Left lung (tissue), 10 donors: ENCODE measurements around the gene SLC2A1. TPM values are rescaled to one million over a fixed set of nuclear protein-coding genes. Genes with fewer than 3 reads are reported as not detected.

Experiments
- ATAC-seq: fragments of 200-7000 bp; cut with Tn5 transposase; one replicate; pipeline ENCODE4 v1.9.1; 2020; ENCODE audit warnings: moderate library complexity
- DNase-seq, 4 donors: peaks; one replicate each; pipeline ENCODE4 v3.0.0-alpha.2; 2013 to 2020
- H3K27ac ChIP-seq, 2 donors: fragments of 200-600 bp; sonication (generic) in 1 of 2; one replicate each; pipeline versions ENCODE4 v1.5.0 to v1.8.0; 2020 to 2021
- H3K27me3 ChIP-seq, 2 donors: fragments of 200-600 bp; sonication (generic) in 1 of 2; one replicate each; pipeline versions ENCODE4 v1.5.0 to v1.8.0; 2020 to 2021
- H3K36me3 ChIP-seq, 2 donors: fragments of 200-600 bp; sonication (generic) in 1 of 2; one replicate each; pipeline versions ENCODE4 v1.5.0 to v1.8.0; 2020 to 2021
- H3K4me1 ChIP-seq, 2 donors: fragments of 200-600 bp; one replicate each; pipeline ENCODE4 v1.8.0; 2021
- H3K4me3 ChIP-seq, 2 donors: fragments of 200-600 bp; sonication (generic) in 1 of 2; one replicate each; pipeline versions ENCODE4 v1.5.0 to v1.8.0; 2020 to 2021; ENCODE audit warnings: mild to moderate bottlenecking in 1 of 2
- H3K9me3 ChIP-seq, 2 donors: fragments of 200-600 bp; sonication (generic) in 1 of 2; one replicate each; pipeline versions ENCODE4 v1.5.0 to v1.8.0; 2020 to 2021
- intact Hi-C, 2 donors: fragments of 100-400 bp; cut with DNase I; formaldehyde crosslinking; loops; one replicate each; pipeline versions ENCODE4 v1.11.2 to v1.14.2; 2022
- polyA plus RNA-seq, 6 donors: library from polyadenylated mRNA; unstranded; fragments of 120-200 nt; gene quantifications; one replicate each; pipeline ENCODE4 v1.2.1, GENCODE V29; 2013; ENCODE audit not compliant: insufficient read length in 6 of 6
- total RNA-seq, 2 donors: library from RNA; stranded (reverse); fragmentation: NEBNext Ultra II Directional; extraction: Animal tissue kit (Norgen Biotek cat#: 25700); gene quantifications; one replicate each; pipeline ENCODE4 v1.2.1, GENCODE V29; 2021
- TF ChIP-seq, protein P1 (sequence below), 2 donors: fragments of 200-600 bp; sonication (generic) in 1 of 2; IDR thresholded peaks; one replicate each; pipeline versions ENCODE4 v1.5.0 to v1.8.0; 2021; ENCODE audit warnings: antibody characterized with exemption in 2 of 2
- donor health status: DM: no; HTN: yes; CAD: no.
- donor health status: DM: no; HTN: no; CAD: no.

The SLC2A1 gene
- total and polyA plus RNA-seq, 8 donors, result 10.5 to 109 (median 48.0) TPM

DNA sequence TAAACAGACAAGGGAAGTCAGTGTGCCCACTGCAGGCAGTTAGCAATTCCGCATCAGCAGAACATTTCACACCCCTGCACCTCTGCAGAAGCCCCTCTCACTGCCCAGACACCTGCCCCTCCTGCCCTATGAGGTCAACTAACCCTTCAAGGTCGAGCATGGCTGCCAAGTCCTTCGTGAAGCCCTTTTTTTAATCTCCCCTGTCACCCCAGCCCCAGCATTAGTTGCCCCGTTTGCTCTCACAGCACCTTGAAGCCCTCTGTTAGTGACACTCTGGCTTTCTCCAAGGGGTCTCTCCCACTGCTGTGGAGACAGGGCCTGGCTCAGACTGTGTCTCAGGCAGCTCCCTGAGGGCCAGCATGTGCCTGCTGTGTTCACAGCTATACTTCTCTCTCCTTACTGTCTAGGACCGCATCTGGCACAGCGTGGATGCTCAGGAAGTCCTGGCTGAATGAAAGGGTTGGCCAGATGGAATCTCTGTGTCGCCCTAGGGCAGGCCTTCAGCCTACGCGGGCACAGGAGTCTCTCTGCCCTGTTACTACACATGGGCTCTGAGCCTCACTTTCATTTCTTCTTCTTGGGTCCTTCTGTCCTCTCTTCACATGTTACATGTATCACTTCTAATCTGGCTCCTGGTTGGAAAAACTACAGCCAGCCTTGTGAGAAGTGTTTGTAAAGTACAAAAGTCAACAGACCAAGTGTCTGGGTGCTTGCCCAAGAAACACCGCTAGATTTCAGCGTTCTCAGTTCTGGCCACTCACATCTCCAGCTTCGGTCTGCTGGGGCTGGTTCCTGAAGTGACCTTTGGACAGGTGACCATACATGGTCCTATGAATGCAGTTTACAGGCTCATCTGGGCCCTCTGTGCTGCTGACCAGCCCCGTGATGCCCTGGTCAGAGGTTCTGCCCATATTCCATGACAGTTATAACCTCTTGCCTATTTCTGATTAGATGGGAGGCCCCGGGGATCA is 19.7 kb downstream of the SLC2A1 start:
- Histone ChIP-seq H3K4me3 (no peak overlapping the region), H3K27ac (peak overlapping the region in 1 of 2 donors; percentile 78), H3K27me3 (no peaks in the 10 kb centered on the region), H3K9me3 (no peaks in the 10 kb centered on the region), H3K4me1 (peaks cover 65 to 99% of the 10 kb centered on the region in 2 donors), H3K36me3 (no peaks in the 10 kb centered on the region)
- peak; percentile 24 for ATAC-seq
- peak in 2 of 4 donors; percentile 60 to 64 for DNase-seq
- TF ChIP-seq, protein P1, sequence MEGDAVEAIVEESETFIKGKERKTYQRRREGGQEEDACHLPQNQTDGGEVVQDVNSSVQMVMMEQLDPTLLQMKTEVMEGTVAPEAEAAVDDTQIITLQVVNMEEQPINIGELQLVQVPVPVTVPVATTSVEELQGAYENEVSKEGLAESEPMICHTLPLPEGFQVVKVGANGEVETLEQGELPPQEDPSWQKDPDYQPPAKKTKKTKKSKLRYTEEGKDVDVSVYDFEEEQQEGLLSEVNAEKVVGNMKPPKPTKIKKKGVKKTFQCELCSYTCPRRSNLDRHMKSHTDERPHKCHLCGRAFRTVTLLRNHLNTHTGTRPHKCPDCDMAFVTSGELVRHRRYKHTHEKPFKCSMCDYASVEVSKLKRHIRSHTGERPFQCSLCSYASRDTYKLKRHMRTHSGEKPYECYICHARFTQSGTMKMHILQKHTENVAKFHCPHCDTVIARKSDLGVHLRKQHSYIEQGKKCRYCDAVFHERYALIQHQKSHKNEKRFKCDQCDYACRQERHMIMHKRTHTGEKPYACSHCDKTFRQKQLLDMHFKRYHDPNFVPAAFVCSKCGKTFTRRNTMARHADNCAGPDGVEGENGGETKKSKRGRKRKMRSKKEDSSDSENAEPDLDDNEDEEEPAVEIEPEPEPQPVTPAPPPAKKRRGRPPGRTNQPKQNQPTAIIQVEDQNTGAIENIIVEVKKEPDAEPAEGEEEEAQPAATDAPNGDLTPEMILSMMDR (IDR thresholded peaks at IDR 0.05), result no peak
- intact Hi-C loops, result no loop called here

DNA sequence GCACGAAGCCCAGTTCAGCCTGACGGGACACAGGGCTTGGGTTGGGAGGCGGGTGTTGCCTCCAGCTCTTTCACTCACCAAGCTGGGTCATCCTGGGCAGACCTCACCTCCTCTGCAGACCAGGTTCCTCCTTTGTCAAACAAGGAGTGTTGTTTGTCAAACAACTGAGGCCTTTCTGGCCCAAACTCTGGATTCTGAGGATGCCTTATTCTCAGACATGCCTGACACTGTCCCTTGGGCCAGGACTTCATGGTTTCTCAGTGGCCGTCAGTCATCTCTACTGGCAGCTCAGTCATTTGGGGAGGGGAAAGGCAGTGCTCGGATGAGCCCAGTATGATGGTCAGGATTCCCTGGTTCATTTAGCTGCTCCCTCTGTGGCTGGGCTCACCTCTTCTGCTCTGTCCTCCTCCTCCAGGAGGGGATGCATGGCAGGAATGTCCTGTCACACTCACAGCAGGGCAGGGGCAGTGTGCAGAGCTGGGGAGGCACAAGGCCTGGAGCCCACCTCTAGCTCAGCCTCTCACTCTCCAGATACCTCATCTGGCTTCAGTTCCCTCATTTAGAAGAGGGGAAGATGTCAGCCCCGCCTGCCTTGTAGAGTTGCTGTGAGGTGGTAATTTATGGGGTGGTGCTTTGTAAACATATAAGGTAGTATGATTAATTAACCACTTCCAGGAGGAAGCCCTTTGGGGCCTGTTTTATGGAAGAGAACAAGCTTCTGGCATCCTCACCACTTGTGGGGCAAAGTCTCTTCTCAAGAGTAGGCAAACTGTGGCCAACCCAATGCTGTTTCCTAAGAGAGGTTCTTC is 20.6 kb downstream of the SLC2A1 start:
- intact Hi-C loops, result no loop called here
- TF ChIP-seq, protein P1 (IDR thresholded peaks at IDR 0.05), result no peak
- Histone ChIP-seq H3K4me3 (no peak overlapping the region), H3K4me1 (peaks cover 57 to 99% of the 10 kb centered on the region in 2 donors), H3K27me3 (no peaks in the 10 kb centered on the region), H3K27ac (peak overlapping the region in 1 of 2 donors; percentile 78), H3K9me3 (no peaks in the 10 kb centered on the region), H3K36me3 (no peaks in the 10 kb centered on the region)
- ATAC-seq, result no peak
- peak in 1 of 4 donors; percentile 24 for DNase-seq

DNA sequence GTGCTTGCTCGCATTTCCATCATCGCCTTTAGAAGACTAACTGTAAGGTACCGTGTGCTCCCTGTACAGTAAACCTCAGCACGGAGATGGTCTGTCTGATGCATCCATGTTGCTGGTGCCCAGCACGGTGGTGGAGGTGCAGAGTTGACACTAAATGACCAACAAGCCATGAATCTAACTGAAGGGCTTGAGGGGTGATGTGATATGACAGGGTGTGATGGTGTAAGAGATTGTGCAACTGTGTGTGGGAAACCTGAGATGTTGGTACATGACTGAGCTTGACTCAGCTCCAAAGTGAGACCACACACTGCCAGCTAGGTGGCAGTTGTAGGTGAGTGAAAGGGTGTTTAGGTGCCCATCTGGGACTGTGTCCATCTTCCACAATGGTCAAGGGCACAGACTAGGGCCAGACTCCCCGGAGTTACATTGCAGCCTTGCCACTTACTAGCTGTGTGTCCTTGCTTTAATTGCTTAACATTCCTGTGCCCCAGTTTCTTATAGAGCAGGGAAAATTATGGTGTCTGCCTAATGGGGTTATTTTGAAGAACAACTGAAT is 21.4 kb downstream of the SLC2A1 start:
- DNase-seq, result peak in 1 of 4 donors; percentile 27

DNA sequence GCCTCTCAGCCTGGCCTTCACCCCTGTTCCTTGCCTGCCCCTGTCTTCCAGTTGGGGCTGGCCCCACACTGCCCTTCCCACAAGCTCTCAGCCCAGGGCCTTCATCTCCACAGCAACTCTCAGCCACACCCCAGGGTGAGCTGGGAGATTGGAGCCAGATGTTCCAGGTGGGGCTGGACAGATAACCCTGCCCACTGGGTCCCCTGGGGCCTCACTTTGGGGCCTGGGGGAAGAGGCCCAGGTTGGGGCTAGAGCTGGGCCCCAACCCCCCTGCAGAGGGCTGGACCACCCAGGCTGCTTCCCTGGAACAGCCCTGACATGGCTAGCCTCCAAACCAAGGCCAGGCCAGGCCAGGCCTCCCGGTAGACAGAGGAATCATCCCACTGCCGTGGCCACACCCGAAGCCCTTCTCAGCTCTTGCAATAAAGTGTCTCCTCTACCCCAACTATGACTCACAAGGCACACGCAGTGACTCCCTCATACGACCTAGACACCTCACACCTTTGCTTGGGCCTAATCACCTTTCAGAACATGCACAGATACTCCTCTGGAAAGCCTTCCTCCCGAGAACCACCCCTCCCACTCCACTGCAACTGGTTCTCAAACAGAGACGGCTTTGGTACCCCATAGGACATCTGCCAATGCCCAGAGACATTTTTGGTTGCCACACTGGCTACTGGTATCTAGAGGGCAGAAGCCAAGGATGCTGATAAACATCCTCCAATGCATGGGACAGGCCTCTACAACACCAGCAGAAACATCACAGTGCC is 22.2 kb downstream of the SLC2A1 start:
- no peaks in the 10 kb centered on the region for H3K9me3 ChIP-seq
- H3K4me1 ChIP-seq, result peaks cover 52 to 99% of the 10 kb centered on the region in 2 donors
- DNase-seq (peak in 1 of 4 donors; percentile 36), ATAC-seq (no peak)
- intact Hi-C loops, result no loop called here
- TF ChIP-seq, protein P1 (IDR thresholded peaks at IDR 0.05), result no peak
- H3K4me3 ChIP-seq, result no peak overlapping the region
- H3K27ac ChIP-seq, result peak overlapping the region in 1 of 2 donors; percentile 78
- no peaks in the 10 kb centered on the region for H3K36me3 ChIP-seq
- H3K27me3 ChIP-seq, result no peaks in the 10 kb centered on the region

More for the DNA sequence above, 21.4 kb downstream of the SLC2A1 start:
- Histone ChIP-seq H3K27me3 (no peaks in the 10 kb centered on the region), H3K27ac (peak overlapping the region in 1 of 2 donors; percentile 78), H3K4me3 (no peak overlapping the region), H3K4me1 (peaks cover 52 to 99% of the 10 kb centered on the region in 2 donors), H3K9me3 (no peaks in the 10 kb centered on the region), H3K36me3 (no peaks in the 10 kb centered on the region)
- intact Hi-C loops, result no loop called here
- no peak for ATAC-seq
- TF ChIP-seq, protein P1 (IDR thresholded peaks at IDR 0.05), result no peak
